LoVo (cell line): ENCODE results near the gene MYL9.
"Not testable (repeated sequence)": the region's sequence is repeated elsewhere in the genome, so short reads cannot be mapped to it uniquely, and the experiment has no call there.

ENCODE experiments used
- DNase-seq: peaks from one replicate; pipeline ENCODE4 v3.0.0-alpha.2; 2016; ENCODE audit warnings: low spot score

MYL9 gene

GRCh38 chr20:36549628-36549941, 8.3 kb downstream of the MYL9 start:
- DNase-seq = no peak

- DNase-seq = no peak
Observed at GRCh38 chr20:36549942-36550789, 8.8 kb downstream of the MYL9 start.

GRCh38 chr20:36550790-36551299, 9.5 kb downstream of the MYL9 start:
- no peak for DNase-seq

GRCh38 chr20:36555248-36555647, 13.9 kb downstream of the MYL9 start:
- no peak for DNase-seq

GRCh38 chr20:36562724-36563123, 21.4 kb downstream of the MYL9 start:
- DNase-seq = no peak

- DNase-seq = no peak
Observed at GRCh38 chr20:36563374-36563773, 22.1 kb downstream of the MYL9 start.

- DNase-seq = not testable (repeated sequence)
Observed at GRCh38 chr20:36564078-36564725, 22.9 kb downstream of the MYL9 start.

GRCh38 chr20:36564726-36565121, 23.4 kb downstream of the MYL9 start:
- DNase-seq = not testable (repeated sequence)

GRCh38 chr20:36565520-36565919, 24.2 kb downstream of the MYL9 start:
- DNase-seq = no peak

GRCh38 chr20:36569847-36570429, 28.6 kb downstream of the MYL9 start:
- DNase-seq = no peak

GRCh38 chr20:36571564-36572504, 30.5 kb downstream of the MYL9 start:
- no peak for DNase-seq

GRCh38 chr20:36572701-36573102, 31.4 kb downstream of the MYL9 start:
- no peak for DNase-seq

- DNase-seq = peak; percentile 81
Observed at GRCh38 chr20:36573103-36573797, 31.9 kb downstream of the MYL9 start, which contains the start of gene TGIF2. Gene TGIF2 (plus strand): TSS chr20:36573597. CDS start chr20:36578775, 5,178 bp downstream.

GRCh38 chr20:36573798-36574365, 32.6 kb downstream of the MYL9 start:
- DNase-seq = no peak

- DNase-seq = peak; percentile 45
Observed at GRCh38 chr20:36574366-36575135, 33.2 kb downstream of the MYL9 start.

GRCh38 chr20:36576081-36576445, 34.7 kb downstream of the MYL9 start:
- no peak for DNase-seq

- no peak for DNase-seq
Observed at GRCh38 chr20:36578356-36579041, 37.2 kb downstream of the MYL9 start.

- DNase-seq = no peak
Observed at GRCh38 chr20:36579996-36580545, 38.8 kb downstream of the MYL9 start.

GRCh38 chr20:36582322-36582721, 41.0 kb downstream of the MYL9 start:
- DNase-seq = no peak
